GM12872 (cell line): ENCODE results near the gene BLTP3B.

Experiments used
- CTCF ChIP-seq: IDR thresholded peaks from 3 replicates; pipeline ENCODE4 v1.5.1; 2011; ENCODE audit warnings: low read depth, mild to moderate bottlenecking, low read length, moderate library complexity; ENCODE audit not compliant: insufficient read depth

BLTP3B gene

GRCh38 chr12:100166232-100166631 lies 23.6 kb upstream of the BLTP3B start:
- TF ChIP-seq CTCF = no peak

- TF ChIP-seq CTCF = no peak
Measured at GRCh38 chr12:100165356-100165755, 22.7 kb upstream of the BLTP3B start.

GRCh38 chr12:100164153-100164704 lies 21.6 kb upstream of the BLTP3B start:
- no peak for TF ChIP-seq CTCF

GRCh38 chr12:100163416-100164152 lies 20.9 kb upstream of the BLTP3B start:
- peak; percentile 26; the same call in 2 of the 3 replicates for TF ChIP-seq CTCF

GRCh38 chr12:100159391-100160104 lies 16.9 kb upstream of the BLTP3B start:
- TF ChIP-seq CTCF = no peak

- no peak for TF ChIP-seq CTCF
Measured at GRCh38 chr12:100158535-100158934, 15.9 kb upstream of the BLTP3B start.

GRCh38 chr12:100157427-100157821 lies 14.8 kb upstream of the BLTP3B start:
- TF ChIP-seq CTCF = no peak
